PC-9 (cell line): Measurements from ENCODE around the gene TRPV2.

Source experiments
- EZH2 ChIP-seq: fragments of 200-600 bp; sonication (generic); IDR thresholded peaks from 2 replicates; pipeline ENCODE4 v1.8.0; 2017; ENCODE audit warnings: antibody characterized with exemption, low read depth
- TF ChIP-seq, protein P1 (sequence below): fragments of 200-600 bp; sonication (generic); conservative IDR thresholded peaks from 2 replicates; pipeline ENCODE4 v1.6.1; 2017; ENCODE audit warnings: mixed run types, antibody characterized with exemption, mild to moderate bottlenecking, moderate library complexity

DNA sequence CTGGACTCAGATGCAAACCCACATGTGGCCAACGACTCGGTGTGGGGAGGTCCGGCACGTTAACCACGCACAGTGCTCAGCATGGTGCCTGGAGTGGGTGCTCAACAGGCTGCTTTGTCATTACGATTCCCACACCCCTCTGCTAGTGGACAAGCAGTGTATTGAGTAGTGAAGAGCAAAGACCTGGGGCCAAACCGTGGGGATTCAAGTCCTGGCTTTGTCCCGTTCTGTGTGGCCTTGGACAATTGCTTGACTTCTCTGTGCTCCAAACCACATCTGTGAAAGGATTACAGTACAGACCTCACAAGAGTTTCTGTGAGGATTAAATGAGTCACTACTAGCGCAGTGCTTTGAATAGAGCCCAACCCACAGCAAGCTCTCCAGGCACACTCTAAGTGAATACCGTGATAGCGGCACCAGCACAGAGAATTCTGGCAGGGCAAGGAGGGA is 33.8 kb downstream of the TRPV2 start:
- TF ChIP-seq, protein P1, sequence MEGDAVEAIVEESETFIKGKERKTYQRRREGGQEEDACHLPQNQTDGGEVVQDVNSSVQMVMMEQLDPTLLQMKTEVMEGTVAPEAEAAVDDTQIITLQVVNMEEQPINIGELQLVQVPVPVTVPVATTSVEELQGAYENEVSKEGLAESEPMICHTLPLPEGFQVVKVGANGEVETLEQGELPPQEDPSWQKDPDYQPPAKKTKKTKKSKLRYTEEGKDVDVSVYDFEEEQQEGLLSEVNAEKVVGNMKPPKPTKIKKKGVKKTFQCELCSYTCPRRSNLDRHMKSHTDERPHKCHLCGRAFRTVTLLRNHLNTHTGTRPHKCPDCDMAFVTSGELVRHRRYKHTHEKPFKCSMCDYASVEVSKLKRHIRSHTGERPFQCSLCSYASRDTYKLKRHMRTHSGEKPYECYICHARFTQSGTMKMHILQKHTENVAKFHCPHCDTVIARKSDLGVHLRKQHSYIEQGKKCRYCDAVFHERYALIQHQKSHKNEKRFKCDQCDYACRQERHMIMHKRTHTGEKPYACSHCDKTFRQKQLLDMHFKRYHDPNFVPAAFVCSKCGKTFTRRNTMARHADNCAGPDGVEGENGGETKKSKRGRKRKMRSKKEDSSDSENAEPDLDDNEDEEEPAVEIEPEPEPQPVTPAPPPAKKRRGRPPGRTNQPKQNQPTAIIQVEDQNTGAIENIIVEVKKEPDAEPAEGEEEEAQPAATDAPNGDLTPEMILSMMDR = no peak
- TF ChIP-seq EZH2 = no peak
